Endodermal cell (in vitro differentiated cells): ENCODE results near the gene RASAL2. TPM values are rescaled to one million over a fixed set of nuclear protein-coding genes. Genes with fewer than 3 reads are reported as not detected.
"Not testable (repeated sequence)": the region's sequence is repeated elsewhere in the genome, so short reads cannot be mapped to it uniquely, and the experiment has no call there.

Experiments
- DNase-seq: peaks from one replicate; pipeline ENCODE4 v3.0.0-alpha.2; 2017
- H3K27ac ChIP-seq: 2 replicates; pipeline ENCODE4 v1.5.1; 2013; ENCODE audit warnings: mild to moderate bottlenecking, low read depth, low read length, moderate library complexity
- H3K27me3 ChIP-seq: 2 replicates; pipeline ENCODE4 v1.6.1; 2013; ENCODE audit warnings: mild to moderate bottlenecking, low read length, moderate library complexity; ENCODE audit not compliant: insufficient read depth, control insufficient read depth, poor library complexity, severe bottlenecking
- H3K36me3 ChIP-seq: 2 replicates; pipeline ENCODE4 v1.7.0; 2013; ENCODE audit warnings: mild to moderate bottlenecking, low read length, moderate library complexity; ENCODE audit not compliant: control insufficient read depth, insufficient read depth
- H3K4me1 ChIP-seq: one replicate; pipeline ENCODE4 v1.7.0; 2013; ENCODE audit warnings: low read length; ENCODE audit not compliant: control insufficient read depth, insufficient read depth
- H3K4me3 ChIP-seq: 2 replicates; pipeline ENCODE4 v1.5.1; 2013; ENCODE audit warnings: mild to moderate bottlenecking, low read length, moderate library complexity
- H3K9ac ChIP-seq: 2 replicates; pipeline ENCODE4 v1.6.1; 2013; ENCODE audit warnings: mild to moderate bottlenecking, low read length, moderate library complexity; ENCODE audit not compliant: poor library complexity, severe bottlenecking; ENCODE audit errors: extremely low read depth
- H3K9me3 ChIP-seq: 2 replicates; pipeline ENCODE4 v1.6.1; 2013; ENCODE audit warnings: mild to moderate bottlenecking, low read length, moderate library complexity; ENCODE audit not compliant: control insufficient read depth
- H3K27ac Mint-ChIP-seq: 2 replicates; pipeline ENCODE4 v1.8.0; 2020; ENCODE audit warnings: mixed read lengths
- H3K27me3 Mint-ChIP-seq: 2 replicates; pipeline ENCODE4 v1.8.0; 2021; ENCODE audit warnings: mild to moderate bottlenecking, mixed read lengths; ENCODE audit not compliant: insufficient read depth
- H3K36me3 Mint-ChIP-seq: 2 replicates; pipeline ENCODE4 v1.8.0; 2020; ENCODE audit warnings: low read depth, mixed read lengths
- H3K4me1 Mint-ChIP-seq: 2 replicates; pipeline ENCODE4 v1.8.0; 2020; ENCODE audit warnings: mixed read lengths
- H3K4me3 Mint-ChIP-seq: 2 replicates; pipeline ENCODE4 v1.8.0; 2020; ENCODE audit warnings: mild to moderate bottlenecking, moderate library complexity, mixed read lengths
- H3K9me3 Mint-ChIP-seq: 2 replicates; pipeline ENCODE4 v1.8.0; 2020; ENCODE audit warnings: mild to moderate bottlenecking, mixed read lengths
- CTCF ChIP-seq: fragments of 200-600 bp; sonication (generic); conservative IDR thresholded peaks from 2 replicates; pipeline ENCODE4 v1.5.0; 2021; ENCODE audit warnings: antibody characterized with exemption, mild to moderate bottlenecking
- WGBS, 2 experiments: methylation state at CpG; one replicate each; pipeline versions ENCODE4 v1.1.5 to v1.1.7; 2013; ENCODE audit warnings: missing lambda C conversion rate in 2 of 2, mixed read lengths in 1 of 2; ENCODE audit not compliant: insufficient coverage in 1 of 2, insufficient read length in 1 of 2; 5-methylcytosine and 5-hydroxymethylcytosine counted together
- total RNA-seq, 2 donors: library from RNA; stranded (reverse); fragmentation: NEBNext Ultra II Directional in 1 of 2; extraction: Animal tissue kit (Norgen Biotek cat#: 25700) in 1 of 2; gene quantifications; 2 replicates in 1 of 2; 3 replicates in 1 of 2; pipeline ENCODE4 v1.2.1, GENCODE V29; 2021

The RASAL2 gene
- total RNA-seq, 2 donors from 2014 or later: 21.8 to 22.1 TPM

GRCh38 chr1:178196631-178197030 is 102.7 kb downstream of the RASAL2 start:
- no peak overlapping the region for H3K27ac Mint-ChIP-seq
- H3K27me3 Mint-ChIP-seq: no peaks in the 10 kb centered on the region
- no peak for DNase-seq
- H3K27ac ChIP-seq: no peak overlapping the region
- H3K27me3 ChIP-seq: no peaks in the 10 kb centered on the region
- peaks cover 19% of the 10 kb centered on the region for H3K36me3 Mint-ChIP-seq
- no peak overlapping the region for H3K4me3 ChIP-seq
- H3K36me3 ChIP-seq: no peaks in the 10 kb centered on the region
- no peaks in the 10 kb centered on the region for H3K4me1 ChIP-seq
- no peak overlapping the region for H3K4me3 Mint-ChIP-seq
- H3K4me1 Mint-ChIP-seq: peaks cover 8% of the 10 kb centered on the region
- 100% methylated on average over 1 of the region's 1 CpG for WGBS, 2 experiments
- peaks cover 29% of the 10 kb centered on the region for H3K9me3 Mint-ChIP-seq
- peaks cover 9% of the 10 kb centered on the region for H3K9me3 ChIP-seq
- TF ChIP-seq CTCF: no peak
- H3K9ac ChIP-seq: no peak overlapping the region

GRCh38 chr1:178202095-178202494 is 108.2 kb downstream of the RASAL2 start:
- Mint-ChIP-seq H3K36me3 (peaks cover 17% of the 10 kb centered on the region), H3K9me3 (peaks cover 41% of the 10 kb centered on the region)
- H3K4me1 Mint-ChIP-seq, H3K27ac Mint-ChIP-seq, DNase-seq, H3K4me3 Mint-ChIP-seq, H3K36me3 ChIP-seq, H3K4me1 ChIP-seq, H3K27ac ChIP-seq, H3K27me3 Mint-ChIP-seq, H3K27me3 ChIP-seq, H3K4me3 ChIP-seq, H3K9ac ChIP-seq: not testable (repeated sequence)
- H3K9me3 ChIP-seq: peaks cover 13% of the 10 kb centered on the region
- WGBS, 2 experiments: 88 to 100% methylated on average over 2 to 4 of the region's 4 CpGs

- peaks cover 41% of the 10 kb centered on the region for H3K9me3 Mint-ChIP-seq
- not testable (repeated sequence) for H3K27me3 Mint-ChIP-seq
- 88 to 95% methylated on average over 2 of the region's 2 CpGs for WGBS, 2 experiments
Measured at GRCh38 chr1:178202546-178202945, 108.6 kb downstream of the RASAL2 start.

GRCh38 chr1:178208269-178208856 is 114.5 kb downstream of the RASAL2 start:
- H3K27me3 Mint-ChIP-seq, H3K36me3 ChIP-seq, H3K9ac ChIP-seq, H3K27me3 ChIP-seq, H3K27ac Mint-ChIP-seq, H3K4me3 ChIP-seq, H3K4me3 Mint-ChIP-seq, DNase-seq, H3K4me1 Mint-ChIP-seq, H3K4me1 ChIP-seq, H3K27ac ChIP-seq: not testable (repeated sequence)
- H3K36me3 Mint-ChIP-seq: peaks cover 34% of the 10 kb centered on the region
- WGBS, 2 experiments: 94 to 97% methylated on average over 7 to 11 of the region's 11 CpGs
- H3K9me3 Mint-ChIP-seq: peaks cover 52% of the 10 kb centered on the region
- H3K9me3 ChIP-seq: peaks cover 47% of the 10 kb centered on the region

More at GRCh38 chr1:178202546-178202945, 108.6 kb downstream of the RASAL2 start:
- not testable (repeated sequence) for H3K4me3 ChIP-seq, H3K27me3 ChIP-seq, H3K27ac Mint-ChIP-seq, H3K4me1 ChIP-seq, H3K36me3 ChIP-seq, H3K27ac ChIP-seq, H3K9ac ChIP-seq, H3K4me1 Mint-ChIP-seq, H3K4me3 Mint-ChIP-seq, DNase-seq
- H3K36me3 Mint-ChIP-seq: peaks cover 17% of the 10 kb centered on the region
- peaks cover 13% of the 10 kb centered on the region for H3K9me3 ChIP-seq
